Epithelial cell of proximal tubule (primary cell): Measurements from ENCODE around the gene SLC9A5. TPM values are rescaled to one million over a fixed set of nuclear protein-coding genes. Genes with fewer than 3 reads are reported as not detected.

Experiments
- DNase-seq: peaks from one replicate; pipeline ENCODE4 v3.0.0-alpha.2; 2011; ENCODE audit warnings: low read depth
- H3K4me3 ChIP-seq: 2 replicates; pipeline ENCODE4 v1.5.1; 2011; ENCODE audit warnings: low read depth, mild to moderate bottlenecking, low read length
- CTCF ChIP-seq: conservative IDR thresholded peaks from 2 replicates; pipeline ENCODE4 v1.5.1; 2012; ENCODE audit warnings: low read depth, mild to moderate bottlenecking, low read length
- total RNA-seq: library from RNA; depleted of rRNA; stranded (reverse); fragments of >200 nt; gene quantifications from 2 replicates; pipeline ENCODE4 v1.2.3, GENCODE V29; 2015

Gene SLC9A5
- total RNA-seq, 1 donor from 2014 or later: 0.23 TPM

- no peak for TF ChIP-seq CTCF
- no peak for DNase-seq
- no peak overlapping the region for H3K4me3 ChIP-seq
Measured at GRCh38 chr16:67294938-67295361, 46.2 kb downstream of the SLC9A5 start.

- no peak for TF ChIP-seq CTCF
- H3K4me3 ChIP-seq: no peak overlapping the region
- DNase-seq: no peak
Measured at GRCh38 chr16:67296420-67296819, 47.6 kb downstream of the SLC9A5 start.

- no peak overlapping the region for H3K4me3 ChIP-seq
- no peak for DNase-seq
- TF ChIP-seq CTCF: no peak
Measured at GRCh38 chr16:67298277-67298676, 49.5 kb downstream of the SLC9A5 start.

DNA sequence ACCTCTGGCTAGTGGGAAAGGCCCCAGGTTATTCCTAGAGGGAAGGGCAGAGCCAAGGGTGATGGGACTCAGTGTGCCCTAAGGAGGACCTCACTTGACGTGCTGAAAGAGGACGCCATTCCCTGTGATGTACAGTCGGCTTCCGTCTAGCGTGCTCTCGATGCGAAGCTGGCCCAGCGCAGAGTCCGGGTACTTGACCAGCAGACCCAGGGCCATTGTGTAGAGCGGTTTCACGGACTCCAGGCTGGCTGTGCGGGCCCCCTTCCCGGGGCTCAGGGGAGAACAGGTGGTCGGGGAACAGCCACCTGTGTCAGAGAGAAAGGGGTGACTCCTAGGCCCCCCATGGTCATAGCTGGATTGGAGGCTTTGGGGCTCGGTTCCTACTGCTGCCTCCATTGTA lies 50.5 kb downstream of the SLC9A5 start:
- H3K4me3 ChIP-seq: no peak overlapping the region
- TF ChIP-seq CTCF: no peak
- DNase-seq: no peak

DNA sequence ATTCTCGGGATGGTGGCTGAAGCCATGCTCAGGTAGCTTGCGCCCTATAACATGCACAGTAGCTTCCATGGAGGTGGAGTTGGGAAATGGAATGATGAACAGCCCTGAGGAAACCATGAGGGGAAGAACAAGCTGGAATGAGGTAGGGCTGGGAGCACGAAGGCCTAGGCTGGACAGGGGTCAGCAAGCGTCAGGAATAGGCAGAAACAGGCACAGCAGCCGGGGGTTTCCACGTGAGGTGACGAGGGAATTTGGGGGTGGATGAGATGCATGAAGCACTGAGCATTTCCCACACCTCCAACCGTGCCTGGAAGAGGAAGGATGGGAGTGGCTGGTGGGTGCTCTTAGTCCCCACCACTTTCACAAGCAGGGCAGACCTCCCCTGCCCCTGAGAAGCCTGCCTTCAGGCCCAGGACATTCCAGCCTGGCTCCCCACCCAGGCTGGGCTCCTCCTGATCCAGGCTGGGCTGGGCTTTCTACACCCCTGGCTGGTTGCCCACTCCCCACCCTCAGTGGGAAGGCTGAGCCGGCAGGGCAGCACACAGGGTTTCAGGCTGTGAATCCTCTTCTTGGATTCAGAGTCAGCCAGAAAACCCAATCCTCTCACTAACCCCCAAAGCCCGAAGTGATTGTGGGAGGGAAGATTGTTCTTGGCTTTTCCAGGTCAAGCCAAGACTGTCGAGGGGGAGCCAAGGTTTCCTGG lies 52.5 kb downstream of the SLC9A5 start:
- TF ChIP-seq CTCF: no peak
- DNase-seq: no peak
- no peak overlapping the region for H3K4me3 ChIP-seq

DNA sequence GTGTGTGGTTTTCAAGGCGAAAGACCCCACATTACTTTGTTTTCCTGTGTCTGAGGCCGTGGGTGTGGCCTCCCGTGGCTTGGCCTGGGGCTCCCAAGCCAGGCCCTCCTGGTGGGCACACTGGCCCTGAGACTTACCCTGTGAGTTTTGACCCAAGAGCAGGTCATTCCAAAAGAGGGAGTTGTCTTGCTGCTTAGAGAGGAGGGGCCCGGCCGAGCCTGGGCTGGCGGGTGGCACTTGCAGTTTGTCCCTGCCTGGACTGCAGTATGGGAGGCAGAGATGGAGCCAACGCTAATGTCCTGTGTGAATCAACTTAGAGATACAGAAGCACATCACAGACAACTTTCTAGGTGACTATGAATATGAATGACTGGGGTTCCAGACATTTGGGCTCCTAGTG lies 53.3 kb downstream of the SLC9A5 start:
- H3K4me3 ChIP-seq: no peak overlapping the region
- no peak for DNase-seq

More for the DNA sequence above, 53.3 kb downstream of the SLC9A5 start:
- TF ChIP-seq CTCF: no peak
